Fibroblast of skin of right biceps (primary cell): ENCODE data around the gene ZMIZ1.

ENCODE experiments used
- DNase-seq: peaks from one replicate; pipeline ENCODE4 v3.0.0-alpha.2; 2013

ZMIZ1 gene

DNA sequence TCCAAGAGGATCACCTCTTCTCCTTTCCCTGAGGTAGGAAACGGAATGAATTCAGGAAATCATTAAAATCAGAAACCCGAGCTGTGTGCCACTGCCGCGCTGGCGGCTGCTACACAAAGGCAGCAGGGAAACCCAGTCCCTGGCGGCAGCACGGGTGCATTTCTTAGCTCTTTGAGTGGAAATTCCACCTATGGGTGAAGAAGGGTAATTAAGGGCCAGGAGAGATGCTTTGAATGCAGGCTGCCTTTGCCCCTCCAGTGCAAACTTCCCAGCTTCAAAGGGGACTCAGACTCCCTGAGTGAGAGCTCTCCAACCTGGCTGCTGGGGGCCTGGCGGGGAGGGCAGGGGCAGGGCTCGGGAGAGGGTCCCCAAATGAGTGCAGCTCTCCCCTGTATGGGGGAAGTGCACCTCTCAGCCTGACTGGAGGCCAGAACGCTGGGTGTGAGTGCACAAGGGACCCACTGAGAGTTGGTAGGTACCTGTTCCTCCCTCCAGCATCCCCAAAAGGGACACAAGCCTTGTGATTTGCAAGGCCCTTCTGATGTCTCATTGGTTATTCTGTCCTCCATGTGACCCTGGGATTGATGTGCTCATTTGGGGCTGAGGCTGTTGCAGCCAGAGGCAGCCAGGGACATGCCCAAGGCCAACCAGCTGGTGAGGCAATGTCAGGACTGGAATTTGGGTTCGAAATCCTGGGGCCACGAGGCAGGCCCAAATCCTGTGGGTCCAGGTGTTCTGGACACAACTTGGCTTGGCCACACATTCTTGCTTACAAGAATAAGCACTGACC is 16.3 kb upstream of the ZMIZ1 start:
- peak; percentile 32 for DNase-seq

DNA sequence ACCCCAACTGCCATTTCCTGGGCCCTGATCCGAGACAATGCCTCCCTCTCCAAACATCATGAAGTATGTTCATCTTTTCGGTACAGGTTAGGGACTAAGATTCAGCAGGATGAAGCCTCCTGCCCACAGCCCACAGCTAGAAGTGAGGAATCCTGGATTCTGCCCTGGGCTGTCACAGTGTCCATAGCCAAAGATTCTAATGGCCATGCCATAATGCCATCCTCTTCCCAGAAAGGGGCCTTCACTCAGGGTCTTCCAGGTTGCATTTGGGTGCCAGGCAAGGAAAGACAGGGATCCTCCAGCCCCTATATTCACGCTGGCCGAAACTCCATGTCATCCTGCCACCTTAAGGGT is 15.7 kb upstream of the ZMIZ1 start:
- DNase-seq: no peak

DNA sequence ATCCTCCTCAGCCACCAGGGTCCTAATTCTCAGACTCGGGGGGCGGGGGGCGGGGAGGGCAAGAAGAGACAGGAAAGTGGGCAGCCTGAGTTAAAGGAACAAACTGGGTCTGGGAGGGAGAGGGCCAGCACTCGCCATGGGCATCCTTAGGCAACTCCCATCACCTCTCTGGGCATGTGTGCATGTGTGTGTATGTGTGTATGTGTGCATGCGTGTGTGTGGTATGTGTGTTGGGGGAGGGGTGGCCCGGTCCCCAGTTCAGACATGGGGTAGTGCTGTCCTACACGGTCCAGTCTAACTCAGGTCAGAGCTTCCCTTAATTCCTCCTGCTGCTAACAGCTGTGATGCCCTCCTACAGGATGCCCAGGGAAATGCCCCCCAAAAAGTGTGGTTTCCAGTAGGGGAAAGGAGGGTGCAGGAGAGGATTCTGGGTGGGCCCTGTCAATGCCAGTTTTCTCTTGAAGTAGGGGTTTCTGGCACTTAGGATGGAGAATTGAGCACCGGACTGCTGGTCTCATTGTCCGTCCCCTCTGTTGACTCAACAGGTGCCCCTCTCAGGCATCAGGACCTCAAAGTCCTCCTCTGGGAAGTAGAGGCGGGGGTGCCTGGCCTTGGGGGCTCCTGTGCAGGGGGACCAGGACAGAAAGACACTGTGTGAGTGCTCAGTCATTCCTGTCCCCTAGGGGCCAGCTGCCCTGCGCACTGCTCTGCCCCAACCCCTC is 15.1 kb upstream of the ZMIZ1 start:
- no peak for DNase-seq

DNA sequence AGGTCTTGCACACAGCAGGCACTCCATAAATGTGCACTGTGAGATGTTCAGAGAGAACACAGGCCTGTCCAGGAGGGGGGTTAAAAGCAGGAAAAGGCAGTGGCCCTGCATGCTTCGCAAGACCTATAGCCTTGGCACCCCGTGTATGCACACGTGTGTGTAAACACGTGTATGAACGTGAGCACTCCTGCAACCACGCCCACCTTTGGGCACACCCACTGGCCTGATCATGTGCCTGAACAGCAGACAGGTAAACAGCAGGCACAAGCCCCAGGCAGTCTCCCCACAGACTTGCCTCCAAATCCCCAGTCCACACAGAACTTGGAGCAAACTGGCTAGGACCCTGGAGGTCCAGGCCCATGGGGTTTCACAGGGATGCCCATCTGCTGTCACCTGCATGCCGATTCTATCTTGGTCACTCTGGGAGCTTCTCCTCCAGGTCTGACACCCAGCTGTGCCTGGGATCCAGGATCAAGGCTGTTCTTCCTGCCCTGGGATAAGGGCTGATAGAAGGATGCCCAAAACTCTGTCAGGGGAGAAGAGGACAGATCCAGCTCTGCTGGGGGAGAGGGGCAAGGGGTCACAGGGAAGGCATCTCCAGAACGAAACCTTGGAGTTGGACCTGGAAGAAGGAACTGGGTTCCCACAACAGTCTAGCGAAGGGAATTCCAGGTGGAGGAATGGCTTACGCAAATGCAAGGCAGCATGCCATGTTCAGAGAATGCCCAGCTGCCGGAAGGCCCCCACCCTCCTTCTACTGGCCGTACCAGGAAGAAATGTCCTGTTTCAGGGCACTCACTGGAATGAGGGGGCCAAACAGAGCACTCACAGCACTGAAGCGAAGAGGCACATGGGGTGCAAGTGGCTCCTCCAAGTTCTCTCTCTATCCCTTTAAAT is 14.3 kb upstream of the ZMIZ1 start:
- no peak for DNase-seq

DNA sequence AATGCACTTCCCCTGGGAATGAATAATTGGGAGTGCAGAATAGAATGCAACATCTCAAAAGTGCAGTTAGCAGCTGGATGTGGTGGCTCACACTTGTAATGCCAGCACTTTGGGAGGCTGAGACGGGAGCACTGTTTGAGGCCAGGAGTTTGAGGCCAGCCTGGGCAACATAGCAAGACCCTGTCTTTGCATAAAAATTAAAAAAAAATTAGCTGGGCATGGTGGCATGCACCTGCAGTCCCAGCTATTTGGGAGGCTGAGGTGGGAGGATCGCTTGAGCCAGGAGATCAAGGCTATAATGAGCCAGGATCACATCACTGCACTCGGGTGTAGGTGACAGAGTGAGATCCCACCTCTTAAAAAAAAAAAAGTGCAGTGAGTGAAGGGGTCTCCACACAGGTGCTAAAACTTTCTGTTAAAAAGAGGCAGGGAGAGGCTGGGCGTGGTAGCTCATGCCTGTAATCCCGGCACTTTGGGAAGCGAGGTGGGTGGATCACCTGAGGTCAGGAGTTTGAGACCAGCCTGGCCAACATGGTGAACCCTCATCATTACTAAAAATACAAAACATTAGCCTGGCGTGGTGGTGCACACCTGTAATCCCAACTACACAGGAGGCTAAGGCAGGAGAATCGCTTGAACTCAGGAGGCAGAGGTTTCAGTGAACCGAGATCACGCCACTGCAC is 13.5 kb upstream of the ZMIZ1 start:
- no peak for DNase-seq

DNA sequence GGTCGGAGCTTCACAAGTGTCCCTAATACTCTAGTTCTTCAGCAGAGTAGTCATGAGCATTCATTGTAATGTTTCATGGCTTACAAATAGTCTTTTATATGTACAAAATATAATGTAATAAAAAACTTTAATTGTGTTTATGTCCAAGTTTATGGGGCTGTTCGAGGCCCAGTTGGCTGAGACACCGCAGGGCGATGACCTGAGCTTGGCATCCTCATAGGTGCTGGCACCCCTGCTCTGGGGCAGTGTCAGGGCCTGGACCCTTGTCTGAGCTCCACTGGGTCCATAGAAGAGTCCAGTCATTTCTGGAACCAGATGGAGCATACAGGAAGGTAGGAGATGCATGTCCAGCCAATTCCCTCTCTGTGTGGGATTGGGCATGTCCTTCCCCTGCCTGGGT is 12.9 kb upstream of the ZMIZ1 start:
- DNase-seq: no peak

DNA sequence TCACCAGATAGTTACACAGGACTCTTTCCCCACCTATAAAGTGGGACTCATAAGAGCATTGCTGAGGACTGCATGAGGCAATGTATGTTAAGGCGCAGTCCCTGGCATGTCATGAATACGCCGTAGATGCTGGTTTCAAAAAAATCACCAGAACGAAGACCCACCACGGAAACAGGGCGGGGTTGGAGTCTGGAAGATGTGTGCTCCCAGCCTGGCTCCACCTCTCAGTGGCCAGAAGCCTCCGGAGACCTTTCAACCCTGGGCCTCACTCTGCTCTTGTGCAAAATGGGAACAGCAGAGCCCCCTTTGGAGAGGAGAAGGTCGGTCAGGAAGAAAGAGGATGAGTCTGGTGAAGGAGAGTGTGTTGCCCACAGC is 12.4 kb upstream of the ZMIZ1 start:
- DNase-seq: no peak

DNA sequence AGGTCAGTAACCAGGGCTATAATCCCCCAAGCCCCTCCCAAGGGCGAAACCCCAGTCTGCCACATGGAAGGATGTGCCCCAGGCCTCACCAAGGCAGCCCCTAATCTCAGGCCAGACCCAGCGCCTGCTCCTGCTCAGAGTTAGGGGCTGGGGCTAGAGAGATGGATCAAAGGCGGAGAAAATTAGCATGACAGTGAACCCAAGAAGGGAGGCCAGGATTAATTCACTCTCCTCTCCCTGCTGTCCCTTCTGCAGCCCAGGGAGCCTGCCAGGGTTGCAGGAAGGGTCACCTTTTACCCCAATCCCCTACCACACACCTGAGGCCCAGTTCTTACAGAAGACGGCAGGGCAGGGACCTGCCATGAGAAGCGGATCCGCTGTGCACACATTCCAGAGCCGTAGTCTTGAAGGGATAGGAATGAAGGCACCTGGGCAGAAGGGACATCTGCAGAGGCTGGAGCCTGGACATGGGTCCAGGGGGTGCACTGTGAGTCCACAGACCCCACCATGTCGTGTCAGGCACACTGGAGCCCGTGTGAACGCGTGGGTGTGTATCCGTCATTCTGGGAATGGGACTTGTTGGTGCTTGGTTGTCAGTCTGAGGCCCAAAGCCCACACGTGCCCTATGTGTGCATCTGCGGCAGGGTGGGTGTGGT is 11.9 kb upstream of the ZMIZ1 start:
- no peak for DNase-seq

DNA sequence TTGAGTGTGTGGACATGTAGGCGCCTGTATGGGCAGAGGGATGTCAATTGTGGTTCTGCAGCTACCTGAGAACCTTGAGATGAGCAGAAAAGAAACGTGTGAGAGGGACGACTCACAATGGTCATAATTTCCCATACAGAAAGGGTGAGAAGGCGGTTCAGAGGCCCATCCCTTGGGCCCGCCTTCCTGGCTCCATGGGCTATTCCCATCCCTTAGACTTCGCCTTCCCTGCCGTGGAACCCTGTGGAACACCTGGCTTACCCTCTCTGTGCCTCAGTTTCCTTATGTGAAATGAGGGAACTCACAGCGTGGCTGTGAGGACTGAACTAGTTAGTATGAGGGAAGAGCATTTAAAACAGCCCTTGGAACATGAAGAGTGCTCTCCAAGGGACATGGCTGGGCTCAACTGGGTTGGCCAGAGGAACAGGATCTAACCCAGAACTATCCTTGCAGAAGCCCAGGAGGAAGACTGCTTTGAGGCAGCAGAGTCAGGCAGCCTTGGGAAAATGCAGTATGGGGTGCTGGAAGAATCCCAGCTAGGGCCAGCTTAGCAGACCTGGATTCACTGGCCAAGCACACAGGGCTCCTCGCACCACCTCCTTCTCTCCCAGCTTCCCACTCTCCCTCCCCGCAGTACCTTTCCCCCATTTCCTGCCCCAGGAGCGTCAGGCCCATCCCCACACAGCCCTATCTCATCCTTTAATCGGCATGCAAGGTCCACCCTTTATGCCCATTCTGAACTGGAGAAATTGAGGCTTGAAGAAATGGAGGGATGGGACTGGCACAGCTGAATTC is 11.1 kb upstream of the ZMIZ1 start:
- no peak for DNase-seq

DNA sequence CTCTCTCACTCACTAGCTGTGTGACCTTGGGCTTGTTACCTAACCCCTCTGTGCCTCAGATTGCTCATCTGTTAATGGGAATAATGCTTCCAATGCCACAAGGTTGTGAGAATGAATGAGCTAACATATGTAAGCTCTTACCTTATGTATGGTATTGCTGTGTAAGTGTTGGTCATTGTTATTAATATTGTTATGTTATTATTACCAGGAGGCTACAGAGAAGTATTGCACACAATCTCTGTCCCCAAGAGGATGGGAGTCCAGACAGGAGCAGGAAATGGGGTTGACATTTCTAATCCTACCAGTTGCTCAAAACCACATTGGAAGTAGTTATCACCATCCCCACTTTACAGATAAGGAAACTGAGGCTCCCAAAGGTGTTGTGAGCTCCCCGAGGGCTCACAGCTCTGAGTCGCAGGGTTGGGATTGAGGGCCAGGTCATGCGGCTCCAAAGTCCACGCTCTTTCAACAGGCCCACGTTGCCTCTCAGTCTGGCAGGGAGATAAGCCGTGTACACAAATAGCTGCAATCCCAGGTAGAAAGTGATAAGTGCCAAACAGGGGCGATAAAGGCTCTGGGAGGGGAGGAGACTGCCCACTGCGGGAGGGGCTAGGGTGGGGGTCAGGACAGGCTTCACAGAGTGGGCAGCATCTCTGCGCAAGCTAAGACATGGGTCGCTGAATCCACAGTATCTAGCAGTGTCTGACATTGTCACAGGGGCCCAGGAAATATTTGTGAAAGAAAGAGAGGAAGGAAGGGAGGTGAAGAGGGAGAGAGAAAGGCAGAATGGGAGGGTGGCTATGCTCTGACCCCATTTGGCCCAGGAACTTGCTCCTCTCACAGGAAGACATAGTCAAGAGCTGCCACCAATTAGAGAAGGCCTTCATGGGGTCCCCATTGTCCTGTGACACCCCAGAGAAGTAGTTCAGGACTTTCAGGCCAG is 9.6 kb upstream of the ZMIZ1 start:
- no peak for DNase-seq

DNA sequence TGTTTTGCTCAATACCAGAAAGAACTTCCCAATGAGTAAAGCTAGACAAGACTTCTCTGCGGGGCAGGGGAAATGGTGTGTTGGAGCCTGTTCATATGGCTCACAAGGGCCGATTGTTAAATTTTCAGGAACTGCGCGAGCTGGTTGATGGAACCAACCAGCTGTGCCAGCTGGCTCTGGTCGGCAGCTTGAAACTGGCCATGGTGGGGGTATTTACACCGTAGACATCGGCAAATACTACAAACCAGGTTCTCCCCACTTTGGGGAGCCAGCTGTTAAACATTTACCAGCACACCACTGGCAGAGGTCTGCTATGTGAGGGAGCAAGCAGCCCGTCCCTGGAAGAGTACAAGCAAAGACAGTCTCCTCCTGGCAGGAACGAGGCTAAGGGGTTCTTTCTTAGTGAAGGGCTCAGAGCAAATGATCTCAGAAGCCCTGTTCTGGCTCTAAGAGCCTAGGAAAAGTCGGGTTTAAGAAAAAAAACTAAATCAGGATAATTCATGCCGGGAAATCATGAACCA is 8.8 kb upstream of the ZMIZ1 start:
- no peak for DNase-seq

DNA sequence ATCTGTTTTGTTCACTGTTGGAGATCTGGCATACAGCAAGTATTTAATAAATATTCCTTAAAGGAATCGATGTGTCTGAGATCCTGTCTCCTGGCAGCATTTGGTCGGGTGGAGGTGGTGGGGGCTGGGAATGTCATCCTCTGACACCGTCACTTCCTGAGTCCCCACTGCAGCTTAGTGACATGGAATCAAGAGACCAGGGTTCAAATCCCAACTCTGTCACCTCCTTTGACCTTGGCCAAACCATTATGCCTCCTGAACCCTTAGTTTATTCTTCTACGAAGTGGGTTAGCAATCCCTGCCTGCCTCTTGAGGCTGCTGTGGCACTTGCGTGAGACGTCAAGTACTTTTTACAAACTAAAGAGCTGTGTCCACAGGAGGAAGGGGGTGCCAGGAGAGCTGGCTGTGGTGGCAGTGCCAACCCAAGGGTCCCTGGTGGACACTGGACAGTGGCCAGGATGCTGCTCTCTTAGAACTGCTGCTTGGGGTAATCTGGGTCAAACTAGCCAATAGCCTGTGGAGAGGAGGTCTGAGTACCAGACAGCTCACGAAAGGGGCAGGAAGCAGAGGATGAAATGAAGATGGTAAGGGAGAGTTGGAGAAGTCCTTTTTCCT is 8.0 kb upstream of the ZMIZ1 start:
- DNase-seq: no peak

DNA sequence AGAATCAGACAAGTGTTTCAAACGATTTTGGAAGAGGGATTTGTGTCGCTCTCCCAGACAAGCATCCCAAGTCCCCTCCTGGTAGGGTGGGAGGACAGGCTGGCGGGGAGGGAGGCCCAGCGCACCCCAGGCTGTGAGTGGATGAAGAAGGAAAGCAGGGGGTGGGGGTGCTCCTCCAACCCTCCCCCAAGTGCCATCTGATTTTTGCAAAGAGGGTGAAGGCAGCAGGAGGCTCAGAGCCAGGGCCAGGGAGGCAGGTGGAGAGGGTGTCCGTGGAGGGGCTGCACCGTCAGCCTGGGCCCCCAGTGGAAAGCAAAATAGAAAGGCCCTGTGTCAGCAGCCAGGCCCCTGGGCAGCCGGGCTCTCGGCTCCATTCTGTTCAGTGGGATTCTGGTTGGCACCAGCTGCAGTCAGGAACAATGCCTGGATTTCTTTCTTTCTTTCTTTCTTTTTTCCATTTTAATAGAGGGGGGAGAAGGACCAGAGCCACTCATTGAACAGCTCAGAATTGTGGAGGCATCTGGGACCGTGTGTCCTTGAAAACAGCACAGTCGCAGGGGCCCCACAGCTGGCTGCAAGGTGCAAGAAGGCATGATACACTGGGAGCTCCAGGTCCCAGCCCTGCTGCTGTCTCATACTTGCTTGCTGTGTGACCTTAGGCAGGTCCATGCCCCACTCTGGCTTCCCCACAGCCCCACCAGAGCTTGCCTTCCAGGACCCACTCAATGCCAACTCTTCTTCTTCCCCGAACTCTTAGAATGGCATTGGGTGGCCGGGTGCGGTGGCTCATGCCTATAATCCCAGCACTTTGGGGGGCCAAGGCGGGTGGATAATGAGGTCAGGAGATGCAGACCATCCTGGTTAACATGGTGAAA is 7.1 kb upstream of the ZMIZ1 start:
- no peak for DNase-seq

DNA sequence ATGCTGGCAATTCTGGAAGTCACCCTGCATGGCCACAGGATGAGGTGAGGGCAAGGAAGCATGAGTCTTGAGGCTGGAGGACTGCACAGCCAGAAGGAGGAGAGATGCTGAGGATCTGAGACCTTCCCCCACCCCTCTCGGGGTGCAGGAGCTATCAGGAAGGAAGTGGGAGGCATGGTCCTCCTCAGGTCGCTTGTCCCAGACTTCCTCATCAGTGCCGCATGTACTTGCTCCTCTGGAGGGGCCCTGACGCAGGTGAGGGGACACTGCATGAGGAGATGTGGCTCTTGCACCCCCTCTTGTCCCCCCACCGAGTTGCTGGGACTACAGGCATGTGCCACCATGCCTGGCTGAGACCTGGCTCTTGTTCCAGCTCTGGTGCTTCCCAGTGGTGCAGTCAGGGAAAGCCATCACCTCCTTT is 5.7 kb upstream of the ZMIZ1 start:
- no peak for DNase-seq

DNA sequence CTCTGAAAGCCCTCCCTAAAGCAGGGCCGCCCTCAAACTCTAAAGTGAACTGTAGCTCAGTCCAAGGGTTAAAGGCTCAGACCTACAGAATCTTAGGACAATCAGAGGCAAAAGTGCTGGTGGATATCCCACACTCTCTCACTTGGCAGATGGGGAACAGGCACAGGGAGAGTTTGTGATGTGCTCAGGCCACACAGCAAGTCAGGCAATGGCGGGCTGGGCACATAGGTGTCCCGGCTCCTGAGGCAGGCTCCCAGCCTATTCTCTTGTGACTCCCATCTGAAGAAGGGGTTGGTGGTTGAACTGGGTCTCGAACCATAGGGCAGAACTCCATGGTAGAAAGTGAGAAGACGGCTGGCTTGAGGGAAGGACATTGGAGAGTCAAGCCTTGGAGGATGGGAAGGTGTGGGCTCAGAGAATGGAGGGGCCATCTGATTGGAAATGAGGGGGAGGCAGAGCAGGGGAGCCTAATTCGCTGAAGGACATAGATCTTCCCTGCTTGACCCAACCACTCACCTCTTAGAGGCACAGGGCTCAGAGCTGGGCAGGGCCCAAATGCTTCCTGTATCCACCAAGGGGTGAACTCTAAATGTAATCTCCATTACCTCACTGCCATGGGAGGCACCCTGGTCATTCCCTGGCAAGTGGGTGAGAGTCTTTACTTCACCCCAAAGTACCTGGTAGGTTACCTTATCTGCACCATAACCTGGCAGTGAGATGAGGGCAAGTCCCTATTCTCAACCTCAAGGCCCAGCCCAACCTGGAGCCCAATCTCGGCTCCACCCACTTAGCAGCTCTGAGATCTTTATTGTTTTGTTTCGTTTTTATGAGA is 4.9 kb upstream of the ZMIZ1 start:
- DNase-seq: no peak

DNA sequence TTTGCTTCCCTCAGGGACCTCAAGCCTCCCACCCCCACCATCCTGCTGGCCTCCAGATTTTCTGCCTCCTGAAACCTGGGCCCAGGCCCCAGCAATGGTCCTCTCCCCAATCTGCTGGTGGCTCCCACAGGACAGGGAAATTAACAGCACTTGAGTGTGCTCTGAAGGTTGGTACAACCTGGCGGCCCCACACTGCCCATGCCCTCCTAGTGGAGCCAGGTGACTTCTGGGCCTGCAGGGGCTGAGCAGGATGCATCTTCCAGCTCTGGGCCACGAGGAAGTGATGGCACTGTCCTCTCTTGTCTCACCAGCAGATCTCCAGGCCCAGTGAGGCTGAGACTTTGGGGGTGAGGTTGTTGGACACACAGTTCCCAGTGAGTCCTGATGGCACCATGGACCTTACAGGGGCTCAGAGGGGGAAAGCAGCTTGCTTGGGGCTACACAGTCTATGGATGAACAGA is 3.6 kb upstream of the ZMIZ1 start:
- no peak for DNase-seq

DNA sequence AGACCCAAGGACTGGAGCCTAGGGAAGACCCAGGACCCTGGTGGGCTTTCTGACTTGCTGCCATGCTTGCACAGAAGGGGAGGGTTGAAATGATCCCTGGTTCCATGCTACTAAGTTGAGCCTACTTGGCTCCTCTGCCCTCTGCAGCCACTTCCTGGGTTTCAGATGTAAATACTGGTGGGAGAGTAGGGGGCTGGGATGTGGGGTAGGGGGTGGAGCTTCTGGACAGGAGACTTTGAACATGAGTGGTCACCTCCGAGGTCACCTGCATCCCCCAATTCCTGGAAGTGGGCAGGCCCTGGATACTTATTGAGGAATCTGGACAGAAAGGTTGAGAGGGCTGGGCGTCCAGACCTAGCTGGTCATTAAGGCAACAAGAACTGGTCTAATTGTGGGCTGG is 2.9 kb upstream of the ZMIZ1 start:
- DNase-seq: no peak
